HG03432 (cell line): ENCODE results near the gene GAR1.
"Not testable (repeated sequence)": the region's sequence is repeated elsewhere in the genome, so short reads cannot be mapped to it uniquely, and the experiment has no call there.

Experiments
- ATAC-seq: cut with Tn5 transposase; IDR thresholded peaks from one replicate; pipeline ENCODE4 v1.9.1; 2021; ENCODE audit warnings: mild to moderate bottlenecking, moderate library complexity; ENCODE audit not compliant: unreplicated experiment

The GAR1 gene

GRCh38 chr4:109846395-109847098 lies 31.0 kb downstream of the GAR1 start:
- no peak for ATAC-seq

- no peak for ATAC-seq
These were observed 32.4 kb downstream of the GAR1 start, which contains the start of gene LRIT3 for GRCh38 chr4:109847896-109848442. Gene LRIT3 (plus strand): TSS chr4:109848107. CDS start chr4:109848202, 95 bp downstream.

- ATAC-seq, result no peak
These were observed 32.9 kb downstream of the GAR1 start for GRCh38 chr4:109848501-109848900.

GRCh38 chr4:109850601-109851000 lies 35.0 kb downstream of the GAR1 start:
- ATAC-seq, result no peak

GRCh38 chr4:109859426-109860300 lies 44.1 kb downstream of the GAR1 start:
- not testable (repeated sequence) for ATAC-seq

GRCh38 chr4:109861271-109861670 lies 45.7 kb downstream of the GAR1 start:
- no peak for ATAC-seq

GRCh38 chr4:109861916-109862511 lies 46.5 kb downstream of the GAR1 start:
- ATAC-seq, result no peak

- no peak for ATAC-seq
These were observed 48.6 kb downstream of the GAR1 start for GRCh38 chr4:109864134-109864533.

- no peak for ATAC-seq
These were observed 54.5 kb downstream of the GAR1 start for GRCh38 chr4:109870061-109870460.

- no peak for ATAC-seq
These were observed 56.5 kb downstream of the GAR1 start for GRCh38 chr4:109872065-109872464.

GRCh38 chr4:109872950-109873656 lies 57.5 kb downstream of the GAR1 start:
- no peak for ATAC-seq

GRCh38 chr4:109873791-109874514 lies 58.4 kb downstream of the GAR1 start:
- ATAC-seq, result no peak
